ENCODE measurements around the gene IFT172.
"Not testable (repeated sequence)": the region's sequence is repeated elsewhere in the genome, so short reads cannot be mapped to it uniquely, and the experiment has no call there.

IFT172 gene

GRCh38 chr2:27492557-27492956, 3.0 kb upstream of the IFT172 start:
- DNase-seq: no peak

GRCh38 chr2:27489118-27489497, 435 bp downstream of the IFT172 start:
- no peak for DNase-seq

- no peak for DNase-seq
These were observed 4.0 kb downstream of the IFT172 start for GRCh38 chr2:27485496-27485895.

- no peak for DNase-seq
These were observed 17.6 kb downstream of the IFT172 start for GRCh38 chr2:27471961-27472360.

- DNase-seq: no peak
These were observed 25.1 kb downstream of the IFT172 start for GRCh38 chr2:27464443-27464842.

GRCh38 chr2:27461118-27461517, 28.4 kb downstream of the IFT172 start:
- DNase-seq: no peak

- no peak for DNase-seq
These were observed 35.6 kb downstream of the IFT172 start for GRCh38 chr2:27453968-27454367.

- no peak for DNase-seq
These were observed 38.4 kb downstream of the IFT172 start for GRCh38 chr2:27451095-27451494.

GRCh38 chr2:27448381-27448780, 41.2 kb downstream of the IFT172 start:
- no peak for DNase-seq

GRCh38 chr2:27446057-27446456, 43.5 kb downstream of the IFT172 start:
- no peak for DNase-seq

GRCh38 chr2:27445615-27446014, 43.9 kb downstream of the IFT172 start:
- DNase-seq: no peak

GRCh38 chr2:27445155-27445554, 44.4 kb downstream of the IFT172 start:
- no peak for DNase-seq

- no peak for DNase-seq
These were observed 46.6 kb downstream of the IFT172 start for GRCh38 chr2:27442920-27443282.

- DNase-seq: peak; percentile 23
These were observed 47.3 kb downstream of the IFT172 start, which contains the start of gene KRTCAP3 for GRCh38 chr2:27441958-27442919. Gene KRTCAP3, plus strand, starts transcription at chr2:27442381. Its CDS starts 32 bp downstream, at chr2:27442413.

- DNase-seq: no peak
These were observed 48.2 kb downstream of the IFT172 start for GRCh38 chr2:27441226-27441926.

- DNase-seq: no peak
These were observed 53.9 kb downstream of the IFT172 start for GRCh38 chr2:27435628-27436027.

GRCh38 chr2:27431395-27431794, 58.1 kb downstream of the IFT172 start:
- DNase-seq: peak; percentile 48

GRCh38 chr2:27428978-27429541, 60.5 kb downstream of the IFT172 start:
- DNase-seq: peak; percentile 74

GRCh38 chr2:27428213-27428977, 61.1 kb downstream of the IFT172 start, which contains the start of gene NRBP1:
Gene NRBP1, plus strand, starts transcription at chr2:27428631. Its CDS starts 4,643 bp downstream, at chr2:27433274.
- peak; percentile 89 for DNase-seq

GRCh38 chr2:27427863-27428212, 61.7 kb downstream of the IFT172 start:
- DNase-seq: no peak

- DNase-seq: not testable (repeated sequence)
These were observed 64.5 kb downstream of the IFT172 start for GRCh38 chr2:27425039-27425438.

- DNase-seq: no peak
These were observed 66.6 kb downstream of the IFT172 start for GRCh38 chr2:27422958-27423357.

Measured in stimulated activated CD4-positive, alpha-beta T cell treated with anti-CD3 and anti-CD28 coated beads, Interleukin-1b, Interleukin-23, amount 100 ng/mL, for 48 hours (primary cell).